ENCODE measurements around the gene ARHGEF5.
"Not testable (repeated sequence)": the region's sequence is repeated elsewhere in the genome, so short reads cannot be mapped to it uniquely, and the experiment has no call there.

The ARHGEF5 gene

DNA sequence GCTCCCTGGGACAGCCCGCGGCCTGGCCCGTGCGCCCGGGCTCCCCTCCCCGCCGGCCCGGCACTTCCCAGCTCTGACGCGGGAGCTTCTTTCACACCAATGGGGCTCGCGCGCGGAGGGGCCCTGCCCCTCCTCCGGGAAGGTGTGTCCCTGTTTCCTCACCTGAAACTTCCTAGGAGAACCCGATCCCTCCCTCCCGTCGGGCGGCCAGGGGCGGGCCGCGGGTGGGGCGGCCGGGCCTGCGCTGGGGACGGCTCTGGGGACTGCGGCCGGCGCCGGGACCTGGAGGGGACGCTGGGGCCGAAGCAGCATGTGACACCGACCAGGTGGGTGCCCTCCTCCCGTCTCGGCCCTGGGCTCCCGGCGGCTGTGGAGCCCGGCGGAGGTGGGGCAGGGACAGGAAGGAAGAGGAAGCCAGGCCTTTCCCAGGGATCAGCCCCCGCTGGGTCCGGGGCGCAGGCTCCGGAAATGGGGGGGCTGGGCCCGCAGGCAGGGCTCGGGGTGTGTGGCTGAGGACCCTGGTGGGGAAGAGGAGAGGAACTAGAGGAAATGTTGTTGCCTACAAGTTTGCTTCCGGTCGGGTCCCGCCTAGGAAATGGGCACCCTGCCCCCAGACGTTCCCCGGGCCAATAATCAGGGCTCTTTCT, at the start of gene ARHGEF5:
Gene ARHGEF5, plus strand, starts transcription at position 227 of the 647 bp plus-strand sequence. CDS start 7,268 bp downstream, outside the sequence.
- DNase-seq: not testable (repeated sequence)

DNA sequence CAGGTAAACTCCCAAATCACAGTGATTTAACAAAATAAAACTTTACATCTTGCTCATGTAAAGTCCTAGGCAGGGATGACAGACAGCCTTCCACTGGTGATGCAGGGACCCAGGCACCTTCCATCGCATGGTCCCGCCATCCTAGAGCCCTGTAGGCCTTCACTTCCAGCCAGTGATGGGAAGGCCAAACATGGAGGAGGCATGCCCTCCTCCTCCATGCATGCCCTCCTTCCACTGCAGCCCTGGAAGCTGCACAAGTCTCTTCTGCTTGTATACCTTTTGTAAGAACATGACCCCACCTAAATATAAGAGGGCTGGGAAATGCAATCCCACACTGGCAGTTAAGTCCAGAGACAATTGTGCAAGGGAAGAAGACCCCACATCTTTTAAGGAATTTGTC, 45.5 kb upstream of the ARHGEF5 start:
- DNase-seq: not testable (repeated sequence)

DNA sequence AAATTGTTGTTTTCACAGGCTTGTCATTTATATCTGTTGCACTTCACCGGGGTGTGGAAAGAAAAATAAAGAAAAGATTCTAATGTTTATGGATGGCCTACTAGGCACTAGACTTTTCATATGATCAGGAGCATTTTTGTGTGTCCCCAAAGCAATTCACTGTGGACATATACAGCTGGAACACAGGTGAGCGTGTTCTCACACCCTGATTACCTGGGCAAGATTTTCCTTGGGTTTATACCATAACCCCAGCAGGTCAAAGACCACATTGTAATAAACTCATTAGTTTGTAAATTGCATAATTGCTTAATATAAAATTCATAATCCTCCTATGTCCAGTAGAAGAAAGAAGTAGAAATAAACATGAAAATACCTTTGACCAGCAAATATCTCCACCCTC, 44.0 kb upstream of the ARHGEF5 start:
- not testable (repeated sequence) for DNase-seq

DNA sequence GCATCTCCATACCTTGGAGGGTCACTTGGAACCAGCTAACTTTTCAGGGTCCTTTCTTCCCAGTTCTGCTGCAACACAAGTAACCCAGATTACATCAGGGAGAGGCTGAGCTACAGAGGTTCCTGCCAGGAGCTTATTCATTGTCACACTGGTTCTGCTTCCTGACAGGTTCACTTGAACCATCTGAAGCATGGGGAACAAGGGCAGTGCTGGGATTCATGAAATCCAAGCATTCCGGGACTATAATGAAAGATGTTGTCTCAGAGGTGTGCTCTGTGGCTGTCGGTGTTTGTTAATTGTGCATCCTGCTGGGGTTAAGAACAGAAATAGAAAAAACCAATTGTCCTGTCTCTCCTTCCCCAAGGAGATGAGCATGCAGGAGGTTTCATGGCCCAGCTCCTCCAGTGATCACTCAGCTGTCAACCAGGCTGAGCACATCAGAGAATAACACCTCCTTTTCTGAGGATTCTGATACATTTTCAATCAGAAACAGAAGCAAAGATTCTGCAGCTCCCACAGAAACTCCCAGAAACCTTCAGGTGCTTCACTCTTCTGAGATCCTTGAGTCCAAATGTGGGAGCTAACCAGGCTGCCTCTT, 43.2 kb upstream of the ARHGEF5 start, which contains the start of gene OR2A1:
Gene OR2A1, plus strand, starts transcription at position 548 of the 598 bp plus-strand sequence. CDS start 5,706 bp downstream, outside the sequence.
- DNase-seq: not testable (repeated sequence)

DNA sequence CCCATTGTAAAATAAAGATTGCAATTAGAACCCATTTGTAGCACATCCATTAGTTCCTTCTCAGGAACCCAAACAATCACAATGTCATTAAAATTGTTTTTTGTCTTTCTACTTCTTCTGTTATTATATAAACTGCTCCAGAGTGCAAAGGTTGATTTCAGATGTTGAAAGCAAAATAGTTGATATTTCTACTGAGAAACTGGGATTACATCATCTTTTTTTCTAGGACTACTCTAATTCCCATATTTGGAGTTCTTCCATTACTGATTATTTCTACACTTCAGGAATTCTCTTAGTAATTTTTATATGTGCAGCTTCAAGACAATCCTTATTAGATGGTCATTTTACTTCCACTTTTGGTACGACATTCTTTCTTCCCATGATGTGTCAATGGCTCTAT, 37.7 kb upstream of the ARHGEF5 start:
- DNase-seq: not testable (repeated sequence)

DNA sequence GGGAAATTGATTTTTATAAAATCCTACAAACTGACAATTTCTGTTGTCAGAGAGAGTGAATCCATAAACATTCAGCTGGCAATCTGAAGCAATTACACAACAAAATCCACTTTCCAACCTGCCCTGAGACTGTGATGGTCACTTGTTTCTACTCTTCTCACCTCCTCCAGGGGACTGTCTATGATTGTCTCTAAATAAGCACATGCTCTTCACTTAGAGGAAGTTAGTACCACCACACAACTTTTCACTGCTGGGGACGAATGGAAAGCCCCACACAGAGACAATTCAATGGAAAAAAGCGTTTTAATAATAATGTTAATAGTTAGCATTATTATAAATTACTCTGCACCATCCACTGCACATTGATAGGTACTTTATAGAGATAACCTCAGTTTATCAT, 35.7 kb upstream of the ARHGEF5 start:
- not testable (repeated sequence) for DNase-seq

DNA sequence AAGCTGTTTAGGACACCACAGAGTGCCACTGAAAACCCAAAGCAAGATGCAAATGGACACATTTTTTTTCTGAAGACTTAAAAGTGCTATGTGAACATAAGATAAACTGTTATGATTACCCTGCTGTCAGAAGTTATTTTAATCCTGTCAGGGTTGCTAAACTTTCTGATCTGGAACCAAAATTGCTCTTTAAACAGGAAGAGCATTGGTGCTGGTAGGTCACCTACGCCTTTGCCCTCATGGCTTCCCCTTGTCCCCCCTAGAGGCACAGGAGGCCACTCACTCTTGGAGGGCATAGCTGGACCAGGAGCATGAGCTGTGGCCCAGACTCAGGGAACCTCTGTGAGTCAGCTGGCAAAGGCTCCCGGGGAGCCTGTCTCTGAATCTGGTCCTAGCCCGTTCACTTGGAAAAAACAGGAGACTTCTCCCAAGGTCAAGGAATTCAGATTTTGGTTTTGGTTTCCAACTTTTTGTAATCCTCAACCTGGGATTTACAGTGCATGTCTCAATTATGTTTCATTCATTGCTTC, 33.5 kb upstream of the ARHGEF5 start:
- DNase-seq: not testable (repeated sequence)

DNA sequence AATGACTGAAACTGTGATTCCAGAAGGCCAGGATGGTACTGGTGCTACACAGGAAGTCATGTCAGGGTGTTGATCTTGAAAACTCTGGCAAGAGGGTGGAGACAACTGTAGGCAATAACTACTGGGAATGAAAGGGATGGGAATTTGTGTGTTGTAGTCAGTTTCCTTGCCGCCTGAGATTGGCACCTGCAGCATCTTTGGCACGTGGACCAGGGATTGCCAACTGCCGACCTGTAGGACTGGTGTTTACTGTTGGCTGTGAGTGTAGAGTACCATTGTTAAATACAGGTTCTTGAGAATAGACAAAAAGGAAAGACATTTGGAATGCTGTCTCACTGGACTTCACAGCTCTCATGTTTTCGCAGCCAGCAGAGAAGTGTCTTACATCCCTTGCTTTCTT, 31.8 kb upstream of the ARHGEF5 start:
- not testable (repeated sequence) for DNase-seq

DNA sequence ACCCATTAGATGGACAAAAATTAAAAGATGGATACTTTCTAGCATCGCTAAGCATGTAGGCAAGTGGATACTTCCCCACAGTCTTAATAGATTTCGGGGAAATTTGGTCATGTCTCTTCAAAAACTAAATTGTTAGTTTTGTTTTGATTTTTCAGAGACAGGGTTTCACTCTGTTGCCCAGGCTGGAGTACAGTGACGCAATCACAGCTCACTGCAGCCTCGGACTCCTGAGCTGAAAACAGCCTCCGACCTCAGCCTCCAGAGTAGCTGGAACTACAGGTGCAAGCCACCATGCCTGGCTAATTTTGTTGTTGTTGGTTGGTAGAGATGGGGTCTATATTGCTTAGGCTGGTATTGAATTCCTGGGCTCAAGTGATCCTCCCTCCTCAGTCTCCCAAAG, 29.3 kb upstream of the ARHGEF5 start:
- DNase-seq: not testable (repeated sequence)

DNA sequence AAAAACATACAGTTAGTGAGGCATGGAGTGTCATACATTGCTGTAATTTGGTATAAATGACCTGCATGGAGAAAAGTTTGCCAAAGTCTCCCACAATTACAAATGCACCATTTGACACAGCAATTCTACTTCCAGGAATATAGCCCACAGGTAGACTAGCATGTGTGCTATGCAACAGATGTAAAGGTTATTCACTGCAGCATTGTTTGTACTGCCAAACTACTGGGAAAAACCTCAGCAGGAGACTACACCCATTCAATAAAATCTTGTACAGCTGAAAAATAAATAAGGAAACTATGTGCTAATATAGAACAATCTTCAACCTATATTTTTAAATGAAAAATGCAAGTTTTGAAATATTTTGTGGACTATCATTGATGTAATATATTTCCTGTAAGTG, 25.2 kb upstream of the ARHGEF5 start:
- not testable (repeated sequence) for DNase-seq

DNA sequence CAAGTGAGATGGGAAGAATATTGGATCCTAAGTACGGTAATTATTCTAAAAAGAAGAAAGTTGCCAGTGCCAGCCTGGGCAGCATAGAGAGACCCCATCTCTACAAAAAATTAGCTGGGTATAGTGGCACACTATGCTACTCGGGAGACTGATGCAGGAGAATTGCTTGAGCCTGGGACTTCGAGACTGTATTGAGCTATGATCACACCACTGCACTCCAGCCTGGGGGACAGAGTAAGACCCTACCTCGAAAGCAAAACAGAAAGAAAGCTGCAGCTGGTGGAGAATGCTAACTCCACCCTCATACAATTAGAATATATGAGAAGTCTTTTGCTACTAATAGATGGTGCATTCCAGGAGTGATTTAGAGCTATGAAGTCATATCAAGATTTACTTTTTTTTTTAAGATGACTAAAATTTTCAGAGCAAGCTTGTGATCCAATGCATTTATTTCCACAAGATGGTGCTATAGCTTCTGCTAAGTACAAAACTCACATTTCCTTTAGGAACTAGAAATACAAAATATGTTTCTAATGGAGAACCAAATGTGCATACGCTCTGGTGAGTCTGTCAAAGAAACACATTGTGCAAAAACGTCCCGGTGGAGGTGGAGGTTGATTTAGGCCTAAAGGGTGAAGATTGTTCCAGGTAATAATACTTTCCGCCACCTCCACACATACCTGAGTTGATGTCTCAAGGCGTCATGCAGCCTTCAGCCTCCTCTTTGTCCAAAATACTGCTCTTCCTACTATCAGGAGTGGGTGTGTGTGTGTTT, 23.8 kb upstream of the ARHGEF5 start:
- DNase-seq: not testable (repeated sequence)

DNA sequence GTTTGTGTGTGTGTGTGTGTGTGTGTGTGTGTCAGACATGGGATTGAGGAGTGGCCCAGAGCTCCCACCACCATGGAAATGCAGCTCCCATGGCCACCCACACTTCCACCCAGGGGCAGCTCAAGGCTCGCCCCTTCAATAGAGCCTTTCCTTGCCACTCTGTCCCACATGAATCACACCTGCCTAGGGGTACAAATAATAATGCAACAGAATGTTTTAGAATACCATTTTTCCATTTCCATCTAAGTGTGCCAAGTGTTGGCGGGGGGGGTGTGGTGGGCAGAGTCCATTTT, 23.3 kb upstream of the ARHGEF5 start:
- DNase-seq: not testable (repeated sequence)

DNA sequence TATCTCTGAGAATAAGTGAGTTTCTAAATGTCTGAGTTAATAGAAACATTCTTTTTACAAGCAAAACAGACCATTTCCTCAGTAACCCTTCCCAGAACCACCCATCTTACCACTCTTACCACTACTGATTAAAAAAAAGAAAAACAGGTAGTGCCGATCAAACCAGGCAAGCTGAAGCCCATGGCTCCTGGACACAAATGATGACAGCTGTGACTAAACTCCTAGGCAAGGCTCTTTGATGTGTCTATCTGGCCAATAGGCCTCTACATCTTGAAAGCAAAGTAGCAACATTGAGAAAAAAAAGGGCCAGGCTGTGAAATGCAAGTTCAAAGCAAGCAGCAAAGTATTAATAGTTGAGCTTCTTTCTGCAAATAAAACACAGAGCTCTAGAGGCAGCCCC, 6.6 kb upstream of the ARHGEF5 start:
- DNase-seq: not testable (repeated sequence)

DNA sequence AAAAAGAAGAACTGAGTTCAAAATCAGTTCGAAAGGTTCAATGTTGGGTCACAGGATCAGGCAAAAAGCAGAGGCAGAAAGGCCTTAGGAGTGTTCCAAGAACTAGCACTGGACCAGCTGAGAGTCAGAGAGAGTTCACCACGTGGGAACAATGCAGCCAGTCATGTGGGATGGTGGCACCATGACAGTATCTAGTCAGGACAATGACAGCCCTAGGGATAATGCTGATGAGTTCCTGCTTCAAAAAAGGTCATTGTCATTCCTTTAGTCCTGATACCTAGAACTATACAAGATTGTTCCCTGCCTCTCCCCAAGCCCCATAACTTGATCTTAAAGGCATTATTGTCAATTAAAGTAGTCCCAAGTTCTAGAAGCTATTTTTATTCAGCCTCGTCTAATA, 3.5 kb upstream of the ARHGEF5 start:
- not testable (repeated sequence) for DNase-seq

DNA sequence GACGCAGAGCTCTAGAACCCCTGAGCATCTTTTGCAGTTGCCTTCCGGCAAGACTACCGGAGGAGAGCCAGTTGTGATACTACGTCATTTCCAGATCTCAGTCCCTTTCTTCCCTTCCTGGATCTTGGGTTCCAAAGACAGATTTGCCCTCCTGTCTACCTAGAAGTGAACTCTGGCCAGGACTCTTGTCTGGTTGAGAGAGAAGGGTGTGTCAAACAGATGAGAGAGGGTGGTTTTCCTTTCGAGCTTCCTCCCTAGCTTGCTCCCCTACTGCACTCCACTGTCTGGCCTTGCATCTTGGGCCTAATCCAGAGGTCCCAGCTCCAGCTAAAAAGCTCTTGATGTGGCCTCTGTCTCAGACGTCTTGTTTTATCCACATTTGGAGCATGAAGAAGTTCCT, 983 bp downstream of the ARHGEF5 start:
- DNase-seq: not testable (repeated sequence)

DNA sequence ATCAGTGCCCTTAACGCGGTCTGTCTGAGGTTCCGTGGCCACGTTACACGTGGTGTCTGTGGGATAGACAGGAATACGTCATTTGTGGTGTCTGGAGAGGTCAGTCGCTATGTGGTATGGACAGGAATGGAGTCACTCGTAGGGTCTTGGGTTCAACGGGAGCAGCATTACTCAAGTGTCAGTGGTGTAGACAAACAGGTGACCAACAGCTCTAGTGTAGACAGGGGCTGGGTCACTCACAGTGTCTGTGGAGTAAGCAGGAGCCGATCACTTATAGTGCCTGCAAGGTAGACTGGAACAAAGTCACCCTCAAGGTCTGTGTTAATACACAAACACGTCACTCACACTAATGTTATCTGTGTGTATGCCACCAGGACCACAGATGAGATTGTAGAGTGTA, 1.7 kb downstream of the ARHGEF5 start:
- not testable (repeated sequence) for DNase-seq

DNA sequence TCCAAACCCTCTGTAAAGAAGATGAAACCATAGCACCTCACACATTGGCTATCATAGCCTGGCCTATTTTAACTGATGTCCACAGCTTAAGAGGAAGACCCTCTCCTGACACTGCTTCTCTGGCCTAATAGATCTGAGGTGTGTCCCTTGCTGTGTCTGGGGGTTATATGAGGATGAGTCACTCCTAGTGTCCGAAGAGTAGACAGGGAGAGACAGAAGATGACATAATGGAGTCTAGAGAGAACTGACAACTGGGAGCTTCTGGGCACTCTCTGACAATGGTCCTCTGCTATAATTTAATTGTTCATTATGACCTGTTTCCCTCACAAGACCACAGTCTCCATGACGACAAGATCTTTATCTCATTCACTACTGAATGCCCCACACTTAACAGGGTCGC, 6.9 kb downstream of the ARHGEF5 start:
- not testable (repeated sequence) for DNase-seq

DNA sequence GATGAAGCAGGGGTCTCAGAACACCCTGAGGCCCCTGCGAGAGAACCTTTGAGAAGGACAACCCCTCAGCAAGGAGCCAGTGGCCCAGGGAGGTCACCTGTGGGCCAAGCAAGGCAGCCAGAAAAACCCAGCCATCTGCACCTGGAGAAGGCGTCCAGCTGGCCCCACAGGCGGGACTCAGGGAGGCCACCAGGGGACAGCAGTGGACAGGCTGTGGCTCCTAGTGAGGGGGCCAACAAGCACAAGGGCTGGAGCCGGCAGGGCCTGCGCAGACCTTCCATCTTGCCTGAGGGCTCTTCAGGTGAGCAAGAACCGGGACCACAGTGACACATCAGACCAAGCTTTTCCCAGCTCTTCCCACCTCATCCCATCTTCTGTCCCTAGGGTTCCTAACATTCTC, 10.3 kb downstream of the ARHGEF5 start:
- DNase-seq: not testable (repeated sequence)

DNA sequence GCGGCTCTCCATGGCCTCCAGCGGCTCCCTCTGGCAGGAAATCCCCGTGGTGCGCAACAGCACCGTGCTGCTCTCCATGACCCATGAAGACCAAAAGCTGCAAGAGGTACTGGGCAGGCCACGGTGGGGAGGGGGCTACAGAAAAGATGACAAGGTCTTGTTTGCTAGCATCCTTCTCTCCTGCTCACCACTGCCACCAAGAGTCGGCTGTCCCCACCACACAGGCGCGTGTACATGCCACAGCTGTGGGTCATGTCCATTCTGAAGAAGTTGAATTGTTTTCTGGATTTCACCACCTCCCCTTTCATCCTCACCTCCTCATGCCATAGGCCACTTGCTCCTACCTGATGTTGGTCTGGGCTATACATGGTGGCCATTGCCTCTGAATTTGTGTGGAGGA, 12.0 kb downstream of the ARHGEF5 start:
- not testable (repeated sequence) for DNase-seq

DNA sequence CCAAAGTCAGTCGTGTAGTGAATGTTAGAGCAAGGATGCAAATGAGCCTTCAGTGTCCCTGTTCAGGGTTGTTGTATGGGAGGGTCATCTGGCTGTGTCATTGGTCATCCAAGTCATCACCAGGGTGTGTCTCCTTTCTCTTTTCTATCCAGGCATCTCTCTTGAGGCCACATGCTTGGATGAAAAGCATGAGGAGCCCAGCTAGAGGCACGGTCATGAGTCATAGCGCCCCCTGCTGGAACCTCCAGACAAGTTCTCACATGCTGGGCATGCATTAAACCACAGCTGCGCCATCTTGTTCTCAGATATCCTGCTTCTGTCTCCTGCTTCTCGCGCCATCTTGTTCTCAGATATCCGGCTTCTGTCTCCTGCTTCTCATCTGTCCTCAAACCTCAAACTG, 14.0 kb downstream of the ARHGEF5 start:
- not testable (repeated sequence) for DNase-seq

DNA sequence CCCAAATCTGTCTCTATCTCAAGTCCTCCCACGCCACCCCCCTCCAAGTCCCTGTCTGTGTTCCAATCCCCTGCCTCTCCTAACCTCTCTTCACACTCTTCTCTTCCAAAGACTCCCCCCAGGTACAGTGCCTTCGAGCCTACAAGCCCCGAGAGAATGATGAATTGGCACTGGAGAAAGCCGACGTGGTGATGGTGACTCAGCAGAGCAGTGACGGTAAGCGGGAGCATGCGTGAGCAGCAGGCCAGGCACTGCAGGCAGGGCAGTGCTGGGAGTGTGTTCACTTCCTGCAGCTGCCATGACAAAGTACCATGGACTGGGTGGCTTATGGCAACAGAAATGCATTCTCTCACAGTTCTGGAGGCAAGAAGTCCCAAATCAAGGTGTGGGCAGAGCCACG, 23.4 kb downstream of the ARHGEF5 start:
- no peak for DNase-seq

DNA sequence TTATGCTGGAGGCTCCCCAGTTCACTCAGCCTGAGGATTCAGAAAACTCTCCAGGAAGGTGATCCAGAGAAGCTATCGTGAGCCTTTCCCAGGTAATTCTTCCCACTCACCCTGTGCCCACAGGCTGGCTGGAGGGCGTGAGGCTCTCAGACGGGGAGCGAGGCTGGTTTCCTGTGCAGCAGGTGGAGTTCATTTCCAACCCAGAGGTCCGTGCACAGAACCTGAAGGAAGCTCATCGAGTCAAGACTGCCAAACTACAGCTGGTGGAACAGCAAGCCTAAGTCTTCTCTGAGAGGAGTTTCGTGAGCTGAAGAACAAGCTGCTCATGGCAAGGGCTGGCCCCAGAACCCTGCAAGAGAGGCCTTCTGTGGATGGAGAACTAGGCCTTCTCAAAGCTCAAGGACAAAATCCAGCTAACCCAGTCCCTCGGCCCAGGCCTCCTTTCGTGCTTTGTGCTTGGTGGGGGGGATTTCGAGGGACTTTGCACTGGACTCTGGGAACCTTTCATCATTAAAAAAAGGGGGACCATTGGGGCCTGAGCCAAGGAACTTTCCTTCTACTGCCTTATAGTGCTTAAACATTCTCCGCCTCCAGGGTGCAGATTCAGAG, 24.7 kb downstream of the ARHGEF5 start:
- no peak for DNase-seq

DNA sequence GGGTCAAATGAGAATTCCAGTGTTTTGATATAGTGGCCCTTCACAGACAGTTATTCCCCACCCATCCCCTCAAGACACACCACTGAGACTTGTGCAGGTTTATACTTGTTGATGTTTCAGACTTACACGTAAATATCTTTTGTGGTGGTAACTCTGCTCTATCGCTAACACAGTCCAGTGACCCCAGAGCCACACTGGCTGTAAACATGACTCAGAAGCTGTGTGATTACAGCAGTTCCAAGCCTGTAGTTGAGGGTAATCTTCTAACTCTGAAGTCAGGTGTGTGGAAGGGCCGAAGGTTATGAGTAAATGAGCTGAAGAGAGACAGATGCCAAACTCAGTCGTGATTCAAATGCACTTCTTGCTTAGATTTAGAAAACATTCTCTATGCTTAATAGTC, 28.9 kb downstream of the ARHGEF5 start:
- DNase-seq: no peak
